HEK293 (cell line): ENCODE results near the gene NAV1.

Experiments used
- YY1 ChIP-seq: fragments of 450-650 bp; formaldehyde crosslinking; IDR thresholded peaks from 2 replicates; pipeline ENCODE4 v1.5.1; 2018; ENCODE audit warnings: missing biosample characterization, missing genetic modification characterization
- ZNF76 ChIP-seq: fragments of 450-650 bp; formaldehyde crosslinking; IDR thresholded peaks from 2 replicates; pipeline ENCODE4; 2016; ENCODE audit warnings: low read depth, missing biosample characterization, missing genetic modification characterization, borderline replicate concordance
- TF ChIP-seq, protein P1 (sequence below): fragments of 450-650 bp; formaldehyde crosslinking; IDR thresholded peaks from 2 replicates; pipeline ENCODE4 v1.5.1; 2016; ENCODE audit warnings: missing biosample characterization, missing genetic modification characterization

DNA sequence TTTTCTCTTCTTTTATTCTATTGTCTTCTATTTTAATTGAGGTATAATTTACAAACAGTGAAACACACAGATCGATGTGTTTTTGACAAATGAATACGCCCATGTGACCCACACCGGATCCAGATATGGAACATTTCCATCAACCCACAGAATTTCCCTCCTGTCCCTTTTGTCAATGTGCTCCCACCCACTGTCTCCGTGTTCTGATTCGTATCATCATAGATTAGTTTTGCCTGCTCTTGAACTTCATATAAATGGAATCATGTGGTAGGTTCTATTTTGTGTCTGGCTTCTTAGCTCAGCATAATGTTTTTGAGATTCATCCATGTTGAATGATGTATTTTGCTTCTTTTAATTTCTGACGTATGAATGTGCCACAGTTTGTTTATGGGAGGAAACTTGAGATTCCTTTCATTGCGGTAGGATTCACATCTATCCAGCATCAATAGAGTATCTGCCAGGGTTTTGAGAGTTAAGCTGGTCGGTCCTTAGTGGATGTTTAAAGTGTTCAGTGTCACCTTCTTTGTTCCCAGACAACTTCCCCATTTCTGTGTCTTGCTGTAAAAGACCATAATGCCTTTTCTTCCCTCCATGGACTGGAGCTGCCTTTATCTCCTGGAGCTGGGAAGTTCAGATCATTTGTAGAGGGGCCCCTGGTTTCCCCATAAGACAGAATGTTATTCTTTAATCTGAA lies 14.7 kb downstream of the NAV1 start:
- TF ChIP-seq, protein P1, sequence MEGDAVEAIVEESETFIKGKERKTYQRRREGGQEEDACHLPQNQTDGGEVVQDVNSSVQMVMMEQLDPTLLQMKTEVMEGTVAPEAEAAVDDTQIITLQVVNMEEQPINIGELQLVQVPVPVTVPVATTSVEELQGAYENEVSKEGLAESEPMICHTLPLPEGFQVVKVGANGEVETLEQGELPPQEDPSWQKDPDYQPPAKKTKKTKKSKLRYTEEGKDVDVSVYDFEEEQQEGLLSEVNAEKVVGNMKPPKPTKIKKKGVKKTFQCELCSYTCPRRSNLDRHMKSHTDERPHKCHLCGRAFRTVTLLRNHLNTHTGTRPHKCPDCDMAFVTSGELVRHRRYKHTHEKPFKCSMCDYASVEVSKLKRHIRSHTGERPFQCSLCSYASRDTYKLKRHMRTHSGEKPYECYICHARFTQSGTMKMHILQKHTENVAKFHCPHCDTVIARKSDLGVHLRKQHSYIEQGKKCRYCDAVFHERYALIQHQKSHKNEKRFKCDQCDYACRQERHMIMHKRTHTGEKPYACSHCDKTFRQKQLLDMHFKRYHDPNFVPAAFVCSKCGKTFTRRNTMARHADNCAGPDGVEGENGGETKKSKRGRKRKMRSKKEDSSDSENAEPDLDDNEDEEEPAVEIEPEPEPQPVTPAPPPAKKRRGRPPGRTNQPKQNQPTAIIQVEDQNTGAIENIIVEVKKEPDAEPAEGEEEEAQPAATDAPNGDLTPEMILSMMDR = no peak
- TF ChIP-seq YY1 (tag by site-specific recombination) = no peak
- no peak for TF ChIP-seq ZNF76 (tag by site-specific recombination)
